ENCODE results near the gene CHKB. TPM values are rescaled to one million over a fixed set of nuclear protein-coding genes. Genes with fewer than 3 reads are reported as not detected.

The CHKB gene
- total RNA-seq, 1 donor from 2014 or later = 47.4 TPM

DNA sequence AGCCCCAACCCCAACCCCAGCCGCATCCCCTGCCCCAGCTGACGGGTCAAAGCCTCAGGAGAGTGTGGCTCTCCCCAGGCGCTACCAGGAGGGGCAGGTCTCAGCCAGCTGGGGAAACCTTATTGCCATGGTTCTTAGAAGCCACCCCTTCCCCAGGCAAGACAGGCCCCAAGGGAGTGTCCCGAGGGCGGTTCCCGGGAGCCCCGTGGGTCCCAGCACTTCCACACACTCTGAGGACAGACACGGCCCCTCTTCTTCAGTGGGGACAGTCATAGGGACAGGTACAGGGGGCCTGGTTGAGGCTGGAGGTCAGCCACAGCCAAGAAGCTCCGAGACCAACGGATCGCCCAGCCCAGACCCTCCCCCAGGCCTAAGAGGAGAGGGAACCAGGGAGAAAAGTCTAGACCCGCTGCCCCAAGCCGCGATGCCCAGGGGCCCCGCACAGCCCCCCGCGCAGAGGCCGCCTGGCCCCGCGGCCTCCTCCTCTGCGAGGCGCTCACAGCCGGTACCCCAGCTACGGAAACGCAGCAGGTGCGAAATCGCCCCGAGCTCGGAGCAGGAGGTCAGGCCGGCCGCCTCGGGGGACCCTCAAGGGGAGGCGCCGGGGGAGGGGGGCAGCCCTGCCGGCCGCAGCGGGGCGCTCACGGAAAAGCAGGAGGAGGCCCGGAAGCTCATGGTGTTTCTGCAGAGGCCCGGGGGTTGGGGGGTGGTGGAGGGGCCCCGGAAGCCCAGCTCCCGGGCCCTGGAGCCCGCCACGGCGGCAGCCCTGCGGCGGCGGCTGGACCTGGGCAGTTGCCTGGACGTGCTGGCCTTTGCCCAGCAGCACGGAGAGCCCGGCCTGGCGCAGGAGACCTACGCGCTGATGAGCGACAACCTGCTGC, 34.4 kb downstream of the CHKB start:
- Mint-ChIP-seq H3K9me3 (ENCODE audit: low read depth) (no peaks in the 10 kb centered on the region), H3K36me3 (ENCODE audit: low read depth) (peaks cover 2% of the 10 kb centered on the region), H3K27ac (ENCODE audit: unreplicated experiment) (no peak overlapping the region), H3K27me3 (ENCODE audit: low read depth) (no peaks in the 10 kb centered on the region), H3K4me1 (ENCODE audit: low read depth) (peaks cover 15% of the 10 kb centered on the region), H3K4me3 (ENCODE audit: unreplicated experiment) (no peak overlapping the region)
- TF ChIP-seq, protein P1, sequence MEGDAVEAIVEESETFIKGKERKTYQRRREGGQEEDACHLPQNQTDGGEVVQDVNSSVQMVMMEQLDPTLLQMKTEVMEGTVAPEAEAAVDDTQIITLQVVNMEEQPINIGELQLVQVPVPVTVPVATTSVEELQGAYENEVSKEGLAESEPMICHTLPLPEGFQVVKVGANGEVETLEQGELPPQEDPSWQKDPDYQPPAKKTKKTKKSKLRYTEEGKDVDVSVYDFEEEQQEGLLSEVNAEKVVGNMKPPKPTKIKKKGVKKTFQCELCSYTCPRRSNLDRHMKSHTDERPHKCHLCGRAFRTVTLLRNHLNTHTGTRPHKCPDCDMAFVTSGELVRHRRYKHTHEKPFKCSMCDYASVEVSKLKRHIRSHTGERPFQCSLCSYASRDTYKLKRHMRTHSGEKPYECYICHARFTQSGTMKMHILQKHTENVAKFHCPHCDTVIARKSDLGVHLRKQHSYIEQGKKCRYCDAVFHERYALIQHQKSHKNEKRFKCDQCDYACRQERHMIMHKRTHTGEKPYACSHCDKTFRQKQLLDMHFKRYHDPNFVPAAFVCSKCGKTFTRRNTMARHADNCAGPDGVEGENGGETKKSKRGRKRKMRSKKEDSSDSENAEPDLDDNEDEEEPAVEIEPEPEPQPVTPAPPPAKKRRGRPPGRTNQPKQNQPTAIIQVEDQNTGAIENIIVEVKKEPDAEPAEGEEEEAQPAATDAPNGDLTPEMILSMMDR (IDR thresholded peaks at IDR 0.05) = no peak
- DNase-seq (ENCODE audit: low spot score) = no peak

DNA sequence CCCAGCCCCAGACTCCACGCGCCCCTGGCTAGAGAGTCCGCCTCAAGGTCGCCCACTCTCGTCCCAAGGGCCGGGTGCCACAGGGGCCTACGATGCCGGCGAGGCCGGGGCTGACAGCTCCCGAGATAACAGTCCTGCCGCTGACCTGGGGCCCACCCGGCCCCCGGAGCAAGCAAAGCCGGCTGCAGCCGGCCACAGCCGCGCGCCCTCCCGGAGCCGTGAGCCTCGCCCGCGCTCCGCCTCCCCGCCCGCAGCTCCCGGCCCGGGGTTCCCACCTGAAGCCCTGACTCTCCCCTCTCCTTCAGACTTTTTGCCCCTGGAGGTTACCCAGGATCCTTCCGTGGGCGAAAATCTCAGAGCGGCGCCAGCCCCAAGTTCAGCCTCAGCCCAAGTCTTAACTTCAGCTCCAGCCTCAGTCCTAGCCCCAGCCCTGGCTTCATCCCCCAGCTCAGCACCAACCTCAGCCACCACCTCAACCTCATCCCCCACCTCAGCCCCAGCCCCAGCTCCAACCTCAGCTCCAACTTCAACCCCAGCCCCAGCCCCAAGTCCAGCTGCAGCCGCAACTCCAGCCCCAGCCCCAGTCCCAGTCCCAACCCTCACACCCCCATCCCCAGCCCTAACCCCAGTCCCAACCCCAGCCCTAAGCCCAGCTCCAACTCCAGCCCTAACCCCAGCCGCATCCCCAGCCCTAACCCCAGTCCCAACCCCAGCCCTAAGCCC, 35.2 kb downstream of the CHKB start:
- peaks cover 2% of the 10 kb centered on the region for H3K36me3 Mint-ChIP-seq (ENCODE audit: low read depth)
- H3K27ac Mint-ChIP-seq (ENCODE audit: unreplicated experiment) = peak overlapping the region; percentile 66
- no peaks in the 10 kb centered on the region for H3K9me3 Mint-ChIP-seq (ENCODE audit: low read depth)
- no peaks in the 10 kb centered on the region for H3K27me3 Mint-ChIP-seq (ENCODE audit: low read depth)
- no peak overlapping the region for H3K4me3 Mint-ChIP-seq (ENCODE audit: unreplicated experiment)
- TF ChIP-seq, protein P1 (IDR thresholded peaks at IDR 0.05) = no peak
- peaks cover 15% of the 10 kb centered on the region for H3K4me1 Mint-ChIP-seq (ENCODE audit: low read depth)
- no peak for DNase-seq (ENCODE audit: low spot score)

DNA sequence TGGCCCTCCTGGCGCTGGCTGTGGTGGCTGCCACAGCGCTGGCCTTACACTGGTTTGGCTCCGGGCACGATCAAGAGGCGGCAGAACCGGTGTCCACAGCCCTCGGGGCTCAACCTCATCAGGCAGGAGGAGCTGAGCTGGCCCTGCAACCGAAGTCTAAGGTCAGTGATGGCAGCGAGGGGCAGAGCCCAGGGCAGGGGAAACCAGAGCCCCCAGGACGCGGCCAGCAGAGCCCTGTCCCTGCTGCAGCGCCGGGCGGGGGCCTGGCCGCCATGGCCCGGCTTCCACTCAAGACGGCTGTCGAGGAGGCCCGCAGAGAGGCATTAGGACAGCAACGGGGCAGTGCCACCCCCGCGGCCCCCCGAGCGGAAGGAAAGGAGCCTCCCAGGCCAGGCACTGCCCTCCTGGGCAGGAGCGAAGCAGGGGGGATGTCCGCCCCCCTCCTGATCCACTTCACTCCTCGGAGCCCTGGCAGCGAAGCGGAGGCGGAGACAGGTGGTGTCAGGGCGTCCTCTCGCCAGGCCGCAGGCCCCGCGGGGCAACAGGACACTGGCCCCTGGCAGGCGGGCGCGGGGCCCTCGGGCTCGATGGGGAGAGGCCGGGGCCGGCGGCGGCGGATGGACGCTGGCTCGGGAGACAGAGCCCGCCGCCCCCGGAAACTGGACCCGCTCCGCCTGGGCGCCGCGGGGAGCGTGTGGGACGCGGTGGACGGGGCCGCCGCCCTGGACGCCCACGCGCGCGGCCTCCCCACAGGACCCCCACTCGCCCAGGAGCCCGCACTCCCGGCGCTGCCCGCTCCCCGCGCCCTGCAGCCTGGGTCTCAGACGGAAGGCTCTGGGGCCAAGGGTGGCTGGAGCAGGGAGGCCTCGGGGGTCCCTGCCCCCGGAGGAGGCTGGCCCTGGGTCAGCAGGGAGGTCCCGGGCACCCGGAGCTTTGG, 36.1 kb downstream of the CHKB start:
- Mint-ChIP-seq H3K36me3 (ENCODE audit: low read depth) (peaks cover 2% of the 10 kb centered on the region), H3K4me3 (ENCODE audit: unreplicated experiment) (peak overlapping the region; percentile 6), H3K4me1 (ENCODE audit: low read depth) (peaks cover 15% of the 10 kb centered on the region), H3K9me3 (ENCODE audit: low read depth) (no peaks in the 10 kb centered on the region), H3K27ac (ENCODE audit: unreplicated experiment) (peak overlapping the region; percentile 91), H3K27me3 (ENCODE audit: low read depth) (no peaks in the 10 kb centered on the region)
- TF ChIP-seq, protein P1 (IDR thresholded peaks at IDR 0.05) = no peak
- peak; percentile 90 for DNase-seq (ENCODE audit: low spot score)

DNA sequence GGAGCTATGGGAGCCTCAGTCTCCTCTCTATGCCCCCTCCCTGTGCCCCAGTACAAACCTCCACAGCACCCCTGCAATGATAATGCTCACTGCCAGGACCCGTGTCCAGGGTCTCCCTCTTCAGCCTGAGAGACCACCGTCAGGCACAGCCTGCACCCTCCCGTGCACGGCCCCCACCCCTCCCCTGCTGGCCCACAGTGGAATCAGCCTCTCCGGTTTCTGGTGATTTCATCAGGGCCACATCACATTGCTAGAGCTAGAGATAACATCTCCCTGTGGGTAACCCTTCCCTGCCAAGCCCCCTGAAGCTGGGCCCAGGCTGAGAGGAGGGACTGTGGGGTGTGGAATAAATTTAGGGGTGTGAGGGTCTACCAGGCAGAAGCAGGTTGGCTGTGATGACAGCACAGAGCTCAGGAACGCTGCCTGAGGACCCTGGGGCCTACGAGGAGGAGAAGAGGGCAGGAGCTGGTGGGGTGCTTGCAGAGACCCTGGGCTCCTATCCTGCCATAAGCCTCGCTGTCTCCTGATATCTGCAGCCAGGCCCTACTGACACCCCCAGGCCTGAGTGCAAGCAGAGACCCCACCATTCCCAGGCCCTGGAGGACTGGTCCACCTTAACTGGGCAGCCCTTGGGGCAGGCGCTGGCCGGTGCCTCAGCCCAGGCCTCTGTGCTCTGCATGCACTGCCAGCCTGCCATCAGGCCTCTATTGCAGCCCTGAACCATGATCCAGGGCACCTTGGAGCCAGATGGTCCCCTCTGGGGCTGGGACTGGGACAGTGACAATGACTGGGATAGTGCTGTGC, 36.9 kb downstream of the CHKB start, which contains the start of gene KLHDC7B:
KLHDC7B (plus strand) TSS at position 378 of the 804 bp plus-strand sequence; CDS start at position 723, 345 bp downstream.
- peak within 1 kb of the TSS; percentile 91 for H3K27ac Mint-ChIP-seq (ENCODE audit: unreplicated experiment)
- peak; percentile 70 for DNase-seq (ENCODE audit: low spot score)
- peaks cover 15% of the 10 kb centered on the region for H3K4me1 Mint-ChIP-seq (ENCODE audit: low read depth)
- TF ChIP-seq, protein P1 (IDR thresholded peaks at IDR 0.05) = peak; percentile 37
- no peaks in the 10 kb centered on the region for H3K36me3 Mint-ChIP-seq (ENCODE audit: low read depth)
- H3K4me3 Mint-ChIP-seq (ENCODE audit: unreplicated experiment) = peak within 1 kb of the TSS; percentile 6
- H3K27me3 Mint-ChIP-seq (ENCODE audit: low read depth) = no peaks in the 10 kb centered on the region
- no peaks in the 10 kb centered on the region for H3K9me3 Mint-ChIP-seq (ENCODE audit: low read depth)

Data from chondrocyte (in vitro differentiated cells).